NCI-H187 (cell line): ENCODE measurements around the gene FGF8.
A peak's percentile ranks its signal among the peaks of the same experiment; 100 is the strongest.
"Not testable (repeated sequence)": the region's sequence is repeated elsewhere in the genome, so short reads cannot be mapped to it uniquely, and the experiment has no call there.

Experiments
- DNase-seq, 2 experiments: peaks; one replicate each; lab custom pipeline; 2025; lab: John Stamatoyannopoulos, UW

FGF8 gene

GRCh38 chr10:101775273-101776160 is at the start of gene FGF8:
FGF8 (minus strand) TSS chr10:101776114; CDS start chr10:101775900, 214 bp downstream.
- no peak for DNase-seq

GRCh38 chr10:101824736-101825135 is 48.8 kb upstream of the FGF8 start:
- DNase-seq = no peak

- DNase-seq = no peak
These were observed 43.1 kb upstream of the FGF8 start for GRCh38 chr10:101818872-101819633.

GRCh38 chr10:101818119-101818871 is 42.4 kb upstream of the FGF8 start, which contains the start of gene OGA:
OGA (minus strand) TSS chr10:101818444; CDS start chr10:101818022, 422 bp downstream.
- peak; percentile 97 to 99 for DNase-seq

GRCh38 chr10:101817337-101818118 is 41.6 kb upstream of the FGF8 start:
- DNase-seq = no peak

GRCh38 chr10:101816913-101817336 is 41.0 kb upstream of the FGF8 start:
- no peak for DNase-seq

GRCh38 chr10:101816376-101816775 is 40.5 kb upstream of the FGF8 start:
- DNase-seq = no peak

GRCh38 chr10:101814466-101815071 is 38.7 kb upstream of the FGF8 start:
- DNase-seq = no peak

- DNase-seq = no peak
These were observed 36.7 kb upstream of the FGF8 start for GRCh38 chr10:101812606-101813005.

GRCh38 chr10:101807158-101807557 is 31.2 kb upstream of the FGF8 start:
- no peak for DNase-seq

- no peak for DNase-seq
These were observed 27.6 kb upstream of the FGF8 start for GRCh38 chr10:101803511-101803910.

- no peak for DNase-seq
These were observed 21.6 kb upstream of the FGF8 start for GRCh38 chr10:101797403-101798059.

GRCh38 chr10:101793526-101793925 is 17.6 kb upstream of the FGF8 start:
- DNase-seq = no peak

GRCh38 chr10:101789686-101790085 is 13.8 kb upstream of the FGF8 start:
- DNase-seq = no peak

- DNase-seq = not testable (repeated sequence)
These were observed 13.3 kb upstream of the FGF8 start for GRCh38 chr10:101789231-101789630.

GRCh38 chr10:101785801-101786200 is 9.9 kb upstream of the FGF8 start:
- no peak for DNase-seq

- DNase-seq = no peak
These were observed 8.6 kb upstream of the FGF8 start for GRCh38 chr10:101784558-101784957.

- DNase-seq = no peak
These were observed 7.8 kb upstream of the FGF8 start for GRCh38 chr10:101783736-101784118.

GRCh38 chr10:101782811-101783735 is 7.2 kb upstream of the FGF8 start, which contains the start of gene NPM3:
NPM3 (minus strand) TSS chr10:101783446; CDS start chr10:101783390, 56 bp downstream.
- peak; percentile 5 to 49 for DNase-seq
